Measurements from ENCODE around the gene FDX2. TPM values are rescaled to one million over a fixed set of nuclear protein-coding genes. Genes with fewer than 3 reads are reported as not detected.

Gene FDX2
- polyA plus RNA-seq, 1 donor from 2014 or later, result 82.7 TPM

- Histone ChIP-seq H3F3A (ENCODE audit: insufficient read depth, low read length, poor library complexity, severe bottlenecking) (no peaks in the 10 kb centered on the region), H3K27ac (ENCODE audit: low read length) (no peak overlapping the region), H3K9me3 (ENCODE audit: low read length) (no peaks in the 10 kb centered on the region), H3K4me2 (ENCODE audit: low read length) (no peak overlapping the region), H3K4me3 (ENCODE audit: low read length) (no peak overlapping the region), H3K9ac (ENCODE audit: low read length) (no peak overlapping the region), H3K79me2 (replicated peaks; ENCODE audit: insufficient read depth, low read length) (no peaks in the 10 kb centered on the region), H4K20me1 (ENCODE audit: insufficient read depth) (no peaks in the 10 kb centered on the region), H3K36me3 (ENCODE audit: insufficient read depth, low read length) (no peaks in the 10 kb centered on the region), H3K27me3 (ENCODE audit: insufficient read depth, low read depth, low read length) (no peaks in the 10 kb centered on the region), H3K9me2 (ENCODE audit: insufficient read depth, low read length) (no peaks in the 10 kb centered on the region), H2AFZ (ENCODE audit: low read depth, low read length) (no peak overlapping the region)
- no peak for TF ChIP-seq CTCF (IDR thresholded peaks at IDR 0.05; ENCODE audit: poor library complexity, severe bottlenecking)
- TF ChIP-seq SMC3 (conservative IDR thresholded peaks at IDR 0.05; ENCODE audit: poor library complexity), result no peak
- no peak for TF ChIP-seq MXI1 (conservative IDR thresholded peaks at IDR 0.05; ENCODE audit: poor library complexity, severe bottlenecking)
- TF ChIP-seq EZH2 (IDR thresholded peaks at IDR 0.05; ENCODE audit: borderline replicate concordance, insufficient read depth, low read length, poor library complexity, severe bottlenecking), result no peak
- TF ChIP-seq TAF1 (IDR thresholded peaks at IDR 0.05; ENCODE audit: low read depth), result no peak
- no peak for TF ChIP-seq RAD21 (conservative IDR thresholded peaks at IDR 0.05)
- TF ChIP-seq EP300 (conservative IDR thresholded peaks at IDR 0.05; ENCODE audit: poor library complexity, severe bottlenecking), result no peak
Measured at GRCh38 chr19:10361569-10362011, 45.8 kb upstream of the FDX2 start.

- Histone ChIP-seq H2AFZ (ENCODE audit: low read depth, low read length) (no peak overlapping the region), H3K27ac (ENCODE audit: low read length) (no peak overlapping the region), H3K9me3 (ENCODE audit: low read length) (no peaks in the 10 kb centered on the region), H3K9ac (ENCODE audit: low read length) (no peak overlapping the region), H3K9me2 (ENCODE audit: insufficient read depth, low read length) (no peaks in the 10 kb centered on the region), H3K36me3 (ENCODE audit: insufficient read depth, low read length) (no peaks in the 10 kb centered on the region), H3K4me3 (ENCODE audit: low read length) (no peak overlapping the region), H3K4me2 (ENCODE audit: low read length) (no peak overlapping the region), H4K20me1 (ENCODE audit: insufficient read depth) (no peaks in the 10 kb centered on the region), H3K79me2 (replicated peaks; ENCODE audit: insufficient read depth, low read length) (no peaks in the 10 kb centered on the region), H3F3A (ENCODE audit: insufficient read depth, low read length, poor library complexity, severe bottlenecking) (no peaks in the 10 kb centered on the region), H3K27me3 (ENCODE audit: insufficient read depth, low read depth, low read length) (no peaks in the 10 kb centered on the region)
- TF ChIP-seq SMC3 (conservative IDR thresholded peaks at IDR 0.05; ENCODE audit: poor library complexity) (no peak), TAF1 (IDR thresholded peaks at IDR 0.05; ENCODE audit: low read depth) (no peak)
Measured at GRCh38 chr19:10356431-10356830, 40.6 kb upstream of the FDX2 start.

- Histone ChIP-seq H3K9me3 (ENCODE audit: low read length) (no peaks in the 10 kb centered on the region), H3K9me2 (ENCODE audit: insufficient read depth, low read length) (no peaks in the 10 kb centered on the region), H3K36me3 (ENCODE audit: insufficient read depth, low read length) (no peaks in the 10 kb centered on the region), H3K27ac (ENCODE audit: low read length) (no peak overlapping the region), H3F3A (ENCODE audit: insufficient read depth, low read length, poor library complexity, severe bottlenecking) (no peaks in the 10 kb centered on the region), H2AFZ (ENCODE audit: low read depth, low read length) (no peak overlapping the region), H3K79me2 (replicated peaks; ENCODE audit: insufficient read depth, low read length) (no peaks in the 10 kb centered on the region), H3K9ac (ENCODE audit: low read length) (no peak overlapping the region), H3K4me3 (ENCODE audit: low read length) (no peak overlapping the region), H4K20me1 (ENCODE audit: insufficient read depth) (no peaks in the 10 kb centered on the region), H3K27me3 (ENCODE audit: insufficient read depth, low read depth, low read length) (no peaks in the 10 kb centered on the region), H3K4me2 (ENCODE audit: low read length) (no peak overlapping the region)
- TF ChIP-seq MXI1 (conservative IDR thresholded peaks at IDR 0.05; ENCODE audit: poor library complexity, severe bottlenecking), result no peak
- TF ChIP-seq RAD21 (conservative IDR thresholded peaks at IDR 0.05), result no peak
- no peak for TF ChIP-seq EZH2 (IDR thresholded peaks at IDR 0.05; ENCODE audit: borderline replicate concordance, insufficient read depth, low read length, poor library complexity, severe bottlenecking)
- no peak for TF ChIP-seq TAF1 (IDR thresholded peaks at IDR 0.05; ENCODE audit: low read depth)
- TF ChIP-seq POLR2AphosphoS5 (IDR thresholded peaks at IDR 0.05), result no peak
- TF ChIP-seq CTCF (IDR thresholded peaks at IDR 0.05; ENCODE audit: poor library complexity, severe bottlenecking), result no peak
- no peak for TF ChIP-seq SMC3 (conservative IDR thresholded peaks at IDR 0.05; ENCODE audit: poor library complexity)
- TF ChIP-seq REST (IDR thresholded peaks at IDR 0.05; ENCODE audit: borderline replicate concordance), result no peak
- TF ChIP-seq EP300 (conservative IDR thresholded peaks at IDR 0.05; ENCODE audit: poor library complexity, severe bottlenecking), result no peak
Measured at GRCh38 chr19:10353793-10354391, 38.1 kb upstream of the FDX2 start.

Data from neural cell (in vitro differentiated cells).